ENCODE measurements around the gene BABAM2.

GRCh38 chr2:27914041-27914804 is 23.7 kb downstream of the BABAM2 start:
- TF ChIP-seq CTCF (IDR thresholded peaks at IDR 0.05; ENCODE audit: low read depth, low read length) (no peak), POLR2A (IDR thresholded peaks at IDR 0.05; ENCODE audit: extremely low read depth, insufficient read length) (no peak), MAX (IDR thresholded peaks at IDR 0.05; ENCODE audit: low read depth, low read length) (no peak)
